B cell (primary cell): Measurements from ENCODE around the gene ZNF581. TPM values are rescaled to one million over a fixed set of nuclear protein-coding genes. Genes with fewer than 3 reads are reported as not detected.

Source experiments
- ATAC-seq: fragments of 200-7000 bp; cut with Tn5 transposase; one replicate; pipeline ENCODE4 v1.10.0; 2021; ENCODE audit warnings: low read depth, mild to moderate bottlenecking, moderate number of reproducible peaks, moderate library complexity
- CTCF ChIA-PET: fragments of 350-600 bp; sonication (Branson Sonifier 250); formaldehyde crosslinking; loops from one replicate; lab custom pipeline; 2021; ENCODE audit warnings: antibody characterized with exemption, inconsistent platforms; lab: Charles Lee
- POLR2A ChIA-PET: fragments of 350-600 bp; sonication (Branson Sonifier 250); formaldehyde crosslinking; loops from one replicate; lab custom pipeline; 2021; ENCODE audit warnings: antibody characterized with exemption; lab: Charles Lee
- DNase-seq: peaks from one replicate; pipeline ENCODE4 v3.0.0; 2013
- H2AFZ ChIP-seq: 2 replicates; pipeline ENCODE4 v1.6.1; 2012; ENCODE audit warnings: mild to moderate bottlenecking, low read depth, low read length; ENCODE audit not compliant: insufficient read depth, poor library complexity, severe bottlenecking
- H3K27ac ChIP-seq, 2 donors: 1 replicate in 1 of 2; 2 replicates in 1 of 2; pipeline ENCODE4 v1.5.1; 2012 to 2013; ENCODE audit warnings: low read length in 2 of 2, mild to moderate bottlenecking in 2 of 2, moderate library complexity in 1 of 2
- H3K27me3 ChIP-seq, 4 experiments: fragments of 200-600 bp in 1 of 4; sonication (generic) in 1 of 4; replicated peaks in 1 of 4; 1 replicate in 2 of 4; 2 replicates in 2 of 4; pipeline versions ENCODE4 v1.6.1 to v1.7.0; 2013 to 2016; ENCODE audit warnings: low read length in 3 of 4, mild to moderate bottlenecking in 2 of 4, mixed read lengths in 1 of 4, moderate library complexity in 1 of 4; ENCODE audit not compliant: insufficient read depth in 4 of 4, control insufficient read depth in 3 of 4; ENCODE audit errors: control extremely low read depth in 1 of 4
- H3K36me3 ChIP-seq, 2 experiments: replicated peaks in 1 of 2; 1 replicate in 1 of 2; 2 replicates in 1 of 2; pipeline versions ENCODE4 v1.6.1 to v1.7.1; 2013; ENCODE audit warnings: low read length in 1 of 2; ENCODE audit not compliant: insufficient read depth in 2 of 2, control insufficient read depth in 1 of 2; ENCODE audit errors: control extremely low read depth in 1 of 2, extremely low read depth in 1 of 2
- H3K4me1 ChIP-seq, 2 donors: fragments of 200-600 bp in 1 of 2; sonication (generic) in 1 of 2; 1 replicate in 1 of 2; 2 replicates in 1 of 2; pipeline versions ENCODE4 v1.5.1 to v1.6.1; 2013 to 2017; ENCODE audit warnings: low read length in 2 of 2; ENCODE audit not compliant: control insufficient read depth in 2 of 2, insufficient read depth in 2 of 2
- H3K4me2 ChIP-seq: replicated peaks from 2 replicates; pipeline ENCODE3; 2012; ENCODE audit warnings: mild to moderate bottlenecking, low read depth, low read length; ENCODE audit not compliant: poor library complexity, severe bottlenecking
- H3K4me3 ChIP-seq, 5 experiments: fragments of 200-600 bp in 1 of 5; sonication (generic) in 1 of 5; 1 replicate in 3 of 5; 2 replicates in 2 of 5; pipeline versions ENCODE4 v1.5.1 to v1.7.0; 2011 to 2016; ENCODE audit warnings: low read length in 4 of 5, mild to moderate bottlenecking in 4 of 5, low read depth in 2 of 5, control low read depth in 1 of 5, moderate library complexity in 1 of 5; ENCODE audit not compliant: insufficient read depth in 1 of 5; ENCODE audit errors: control extremely low read depth in 1 of 5, extremely low read depth in 1 of 5
- H3K79me2 ChIP-seq: fragments of 200-600 bp; sonication (generic); one replicate; pipeline ENCODE4 v1.6.0; 2016; ENCODE audit warnings: low read length; ENCODE audit not compliant: control insufficient read depth, insufficient read depth
- H3K9ac ChIP-seq: fragments of 200-600 bp; sonication (generic); 2 replicates; pipeline ENCODE4 v1.6.1; 2017; ENCODE audit warnings: mild to moderate bottlenecking, low read length, moderate library complexity
- H3K9me3 ChIP-seq, 3 donors: one replicate each; pipeline versions ENCODE4 v1.6.1 to v1.7.1; 2013; ENCODE audit warnings: low read length in 2 of 3; ENCODE audit not compliant: control insufficient read depth in 2 of 3, insufficient read depth in 1 of 3; ENCODE audit errors: control extremely low read depth in 1 of 3
- H4K20me1 ChIP-seq: 2 replicates; pipeline ENCODE4 v1.6.0; 2012; ENCODE audit warnings: mild to moderate bottlenecking, low read length; ENCODE audit not compliant: insufficient read depth, control insufficient read depth, poor library complexity, severe bottlenecking
- H3K27ac Mint-ChIP-seq: one replicate; pipeline ENCODE4 v1.8.0; 2021; ENCODE audit warnings: mixed read lengths
- H3K27me3 Mint-ChIP-seq: one replicate; pipeline ENCODE4 v1.8.0; 2021; ENCODE audit warnings: mixed read lengths
- H3K4me1 Mint-ChIP-seq: one replicate; pipeline ENCODE4 v1.8.0; 2021; ENCODE audit warnings: mixed read lengths
- H3K4me3 Mint-ChIP-seq: one replicate; pipeline ENCODE4 v1.8.0; 2021; ENCODE audit warnings: mixed read lengths
- H3K9me3 Mint-ChIP-seq: one replicate; pipeline ENCODE4 v1.8.0; 2022; ENCODE audit warnings: mixed read lengths; ENCODE audit not compliant: insufficient read depth
- EZH2 ChIP-seq: IDR thresholded peaks from 2 replicates; pipeline ENCODE4 v1.6.1; 2012; ENCODE audit warnings: borderline replicate concordance, low read depth, mild to moderate bottlenecking, moderate library complexity, low read length; ENCODE audit not compliant: insufficient read depth, poor library complexity, severe bottlenecking
- WGBS: methylation state at CpG from one replicate; pipeline ENCODE4 v1.1.5; 2013; ENCODE audit warnings: missing lambda C conversion rate; ENCODE audit not compliant: insufficient coverage; 5-methylcytosine and 5-hydroxymethylcytosine counted together
- intact Hi-C: fragments of 100-400 bp; cut with micrococcal nuclease; formaldehyde crosslinking; loops from one replicate; pipeline ENCODE4 v1.10.0; 2022
- polyA plus RNA-seq: library from polyadenylated mRNA; depleted of rRNA; stranded (reverse); fragments of >200 nt; gene quantifications from 2 replicates; pipeline ENCODE4 v1.2.3, GENCODE V29; 2012
- total RNA-seq, 2 donors: library from RNA; stranded (reverse); fragments of 120-200 nt in 1 of 2; gene quantifications; 1 replicate in 1 of 2; 2 replicates in 1 of 2; pipeline versions ENCODE4 v1.2.3 to v1.2.4, GENCODE V29; 2013 to 2022
- TF ChIP-seq, protein P1 (sequence below): fragments of 200-600 bp; IDR thresholded peaks from one replicate; pipeline ENCODE4 v1.8.0; 2022; ENCODE audit warnings: antibody characterized with exemption, mild to moderate bottlenecking

Gene ZNF581
- total and polyA plus RNA-seq, 2 donors (not counting 1 experiment from before 2014, with no cell fraction given) = 48.2 to 51.3 TPM

DNA sequence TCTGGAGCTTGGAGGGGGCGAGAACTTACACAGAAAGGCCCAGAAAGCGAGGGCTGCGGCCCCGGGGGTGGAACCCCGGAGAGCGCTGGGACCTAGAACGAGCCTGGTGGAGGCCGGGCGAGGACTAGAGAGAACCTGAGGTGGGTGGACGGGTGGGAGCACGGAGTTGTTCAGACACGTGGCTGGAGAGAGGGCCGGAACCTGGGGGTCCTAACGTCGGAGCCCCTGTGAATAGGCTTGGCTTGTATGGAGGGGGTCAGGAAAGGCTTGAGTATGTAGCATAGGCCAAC is 383 bp downstream of the ZNF581 start:
- H3K36me3 ChIP-seq = peaks cover 0 to 13% of the 10 kb centered on the region in 2 experiments
- H4K20me1 ChIP-seq = peaks cover 21% of the 10 kb centered on the region
- H3K27me3 Mint-ChIP-seq = no peaks in the 10 kb centered on the region
- H2AFZ ChIP-seq = peak overlapping the region; percentile 53
- peak overlapping the region; percentile 59 to 85 (median 78) for H3K4me3 ChIP-seq
- POLR2A ChIA-PET = interaction anchor here (0.6 to 1.2 kb wide), 3 partner anchors 8 to 11 kb away, joined by 3 to 4 read pairs (median 3); partner anchors contain the start of gene U2AF2
- peak overlapping the region; percentile 79 to 82 for H3K27ac ChIP-seq
- no peak for TF ChIP-seq EZH2
- H3K9ac ChIP-seq = peak overlapping the region; percentile 77
- peak overlapping the region; percentile 98 for H3K27ac Mint-ChIP-seq
- H3K9me3 ChIP-seq = peaks cover 0 to 10% (median 0%) of the 10 kb centered on the region in 3 donors
- no peaks in the 10 kb centered on the region for H3K27me3 ChIP-seq
- H3K4me3 Mint-ChIP-seq = peak overlapping the region; percentile 88
- peaks cover 35 to 68% of the 10 kb centered on the region in 2 donors for H3K4me1 ChIP-seq
- CTCF ChIA-PET = interaction anchor here (1.1 to 7.2 kb wide), 2 partner anchors 8 to 11 kb away, joined by 5 to 131 read pairs; partner anchors contain the start of gene U2AF2
- peaks cover 62% of the 10 kb centered on the region for H3K4me1 Mint-ChIP-seq
- intact Hi-C loops = loop anchor here (1.0 to 5.0 kb wide), 5 partner anchors 9 to 237 kb away; partner anchors contain the start of genes EPN1, UBE2S and ZNF865
- H3K79me2 ChIP-seq = peaks cover 37% of the 10 kb centered on the region
- DNase-seq (no peak), ATAC-seq (no peak)
- WGBS = 0% methylated on average over 15 of the region's 15 CpGs
- peak overlapping the region; percentile 96 for H3K4me2 ChIP-seq
- H3K9me3 Mint-ChIP-seq = no peaks in the 10 kb centered on the region

GRCh38 chr19:55644191-55644833 is 863 bp downstream of the ZNF581 start:
- no peak overlapping the region for H2AFZ ChIP-seq

More at GRCh38 chr19:55644191-55644833, 863 bp downstream of the ZNF581 start:
- peaks cover 0 to 7% (median 0%) of the 10 kb centered on the region in 3 donors for H3K9me3 ChIP-seq
- DNase-seq (no peak), ATAC-seq (no peak)
- Mint-ChIP-seq H3K4me3 (peak overlapping the region; percentile 88), H3K4me1 (peaks cover 63% of the 10 kb centered on the region), H3K9me3 (no peaks in the 10 kb centered on the region), H3K27ac (peak overlapping the region; percentile 98), H3K27me3 (no peaks in the 10 kb centered on the region)
- intact Hi-C loops = loop anchor here (5.0 kb wide), 3 partner anchors 33 to 237 kb away; partner anchors contain the start of genes EPN1, UBE2S and ZNF865
- H3K4me3 ChIP-seq = peak overlapping the region; percentile 59 to 85 (median 78)
- peaks cover 0 to 15% of the 10 kb centered on the region in 2 experiments for H3K36me3 ChIP-seq
- no peak for TF ChIP-seq EZH2
- TF ChIP-seq, protein P1, sequence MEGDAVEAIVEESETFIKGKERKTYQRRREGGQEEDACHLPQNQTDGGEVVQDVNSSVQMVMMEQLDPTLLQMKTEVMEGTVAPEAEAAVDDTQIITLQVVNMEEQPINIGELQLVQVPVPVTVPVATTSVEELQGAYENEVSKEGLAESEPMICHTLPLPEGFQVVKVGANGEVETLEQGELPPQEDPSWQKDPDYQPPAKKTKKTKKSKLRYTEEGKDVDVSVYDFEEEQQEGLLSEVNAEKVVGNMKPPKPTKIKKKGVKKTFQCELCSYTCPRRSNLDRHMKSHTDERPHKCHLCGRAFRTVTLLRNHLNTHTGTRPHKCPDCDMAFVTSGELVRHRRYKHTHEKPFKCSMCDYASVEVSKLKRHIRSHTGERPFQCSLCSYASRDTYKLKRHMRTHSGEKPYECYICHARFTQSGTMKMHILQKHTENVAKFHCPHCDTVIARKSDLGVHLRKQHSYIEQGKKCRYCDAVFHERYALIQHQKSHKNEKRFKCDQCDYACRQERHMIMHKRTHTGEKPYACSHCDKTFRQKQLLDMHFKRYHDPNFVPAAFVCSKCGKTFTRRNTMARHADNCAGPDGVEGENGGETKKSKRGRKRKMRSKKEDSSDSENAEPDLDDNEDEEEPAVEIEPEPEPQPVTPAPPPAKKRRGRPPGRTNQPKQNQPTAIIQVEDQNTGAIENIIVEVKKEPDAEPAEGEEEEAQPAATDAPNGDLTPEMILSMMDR = no peak
- H3K79me2 ChIP-seq = peaks cover 42% of the 10 kb centered on the region
- H3K27me3 ChIP-seq = no peaks in the 10 kb centered on the region
- H3K9ac ChIP-seq = peak overlapping the region; percentile 77
- H3K4me2 ChIP-seq = peak overlapping the region; percentile 96
- peaks cover 39 to 69% of the 10 kb centered on the region in 2 donors for H3K4me1 ChIP-seq
- peaks cover 21% of the 10 kb centered on the region for H4K20me1 ChIP-seq
- H3K27ac ChIP-seq = peak overlapping the region; percentile 79 to 82
- WGBS = 47% methylated on average over 10 of the region's 12 CpGs
- ChIA-PET CTCF (interaction anchor here (1.1 to 7.2 kb wide), 2 partner anchors 9 to 10 kb away, joined by 5 to 131 read pairs; partner anchors contain the start of gene U2AF2), POLR2A (interaction anchor here (0.6 to 1.8 kb wide), 5 partner anchors 8 to 525 kb away, joined by 3 to 12 read pairs (median 3); partner anchors contain the start of gene U2AF2)
